H9 (cell line): ENCODE measurements around the gene PRUNE2. TPM values are rescaled to one million over a fixed set of nuclear protein-coding genes. Genes with fewer than 3 reads are reported as not detected.

Experiments
- DNase-seq: peaks from one replicate; pipeline ENCODE4 v3.0.0-alpha.2; 2017
- H2AFZ ChIP-seq: one replicate; pipeline ENCODE4 v1.6.1; 2013; ENCODE audit warnings: mild to moderate bottlenecking, low read length, control low read depth, moderate library complexity
- H2AK5ac ChIP-seq: 2 replicates; pipeline ENCODE4 v1.6.1; 2013; ENCODE audit warnings: low read length, control low read depth, mixed read lengths; ENCODE audit not compliant: insufficient read length
- H2BK120ac ChIP-seq: one replicate; pipeline ENCODE4 v1.6.1; 2013; ENCODE audit warnings: low read depth, mild to moderate bottlenecking, low read length, control low read depth, inconsistent platforms; ENCODE audit not compliant: poor library complexity, severe bottlenecking
- H2BK12ac ChIP-seq: 2 replicates; pipeline ENCODE4 v1.6.1; 2013; ENCODE audit warnings: low read length, control low read depth, mixed read lengths, low read depth; ENCODE audit not compliant: insufficient read length
- H2BK15ac ChIP-seq: 2 replicates; pipeline ENCODE4 v1.6.1; 2013; ENCODE audit warnings: low read depth, low read length, control low read depth
- H2BK20ac ChIP-seq: one replicate; pipeline ENCODE4 v1.6.1; 2013; ENCODE audit warnings: low read depth, mild to moderate bottlenecking, low read length, control low read depth, inconsistent platforms; ENCODE audit not compliant: poor library complexity, severe bottlenecking
- H2BK5ac ChIP-seq: 2 replicates; pipeline ENCODE4 v1.6.1; 2013; ENCODE audit warnings: low read length, control low read depth, mixed read lengths; ENCODE audit not compliant: insufficient read length
- H3K14ac ChIP-seq: 2 replicates; pipeline ENCODE4 v1.6.1; 2013; ENCODE audit warnings: low read length, control low read depth; ENCODE audit not compliant: insufficient read depth
- H3K18ac ChIP-seq: 2 replicates; pipeline ENCODE4 v1.6.1; 2013; ENCODE audit warnings: low read depth, mild to moderate bottlenecking, mixed read lengths, low read length, control low read depth; ENCODE audit not compliant: insufficient read length
- H3K23ac ChIP-seq: 2 replicates; pipeline ENCODE4 v1.6.1; 2013; ENCODE audit warnings: low read length, control low read depth, mixed read lengths, low read depth; ENCODE audit not compliant: insufficient read length
- H3K23me2 ChIP-seq: 2 replicates; pipeline ENCODE4 v1.6.1; 2013; ENCODE audit warnings: low read depth, mild to moderate bottlenecking, mixed read lengths, low read length, control low read depth; ENCODE audit not compliant: insufficient read length, poor library complexity, severe bottlenecking
- H3K27ac ChIP-seq: 2 replicates; pipeline ENCODE4 v1.5.1; 2013; ENCODE audit warnings: low read length, control low read depth, mixed read lengths, low read depth; ENCODE audit not compliant: insufficient read length
- H3K27me3 ChIP-seq: 2 replicates; pipeline ENCODE4 v1.6.1; 2013; ENCODE audit warnings: low read length, control low read depth, inconsistent platforms; ENCODE audit not compliant: insufficient read depth
- H3K4ac ChIP-seq: 2 replicates; pipeline ENCODE4 v1.6.1; 2013; ENCODE audit warnings: low read depth, mild to moderate bottlenecking, control low read depth, inconsistent platforms, low read length, moderate library complexity
- H3K4me1 ChIP-seq: 2 replicates; pipeline ENCODE4 v1.6.1; 2013; ENCODE audit warnings: low read length, control low read depth, inconsistent platforms; ENCODE audit not compliant: insufficient read depth
- H3K4me2 ChIP-seq: 2 replicates; pipeline ENCODE4 v1.6.1; 2013; ENCODE audit warnings: low read length, control low read depth, mixed read lengths; ENCODE audit not compliant: insufficient read length, insufficient read depth
- H3K56ac ChIP-seq: 2 replicates; pipeline ENCODE4 v1.6.1; 2013; ENCODE audit warnings: low read depth, mild to moderate bottlenecking, mixed read lengths, low read length, control low read depth; ENCODE audit not compliant: insufficient read length
- H3K79me1 ChIP-seq: 2 replicates; pipeline ENCODE4 v1.6.1; 2013; ENCODE audit warnings: low read depth, mild to moderate bottlenecking, moderate library complexity, low read length, control low read depth, inconsistent platforms; ENCODE audit not compliant: insufficient read depth, poor library complexity, severe bottlenecking
- H3K79me2 ChIP-seq: 2 replicates; pipeline ENCODE4 v1.6.1; 2013; ENCODE audit warnings: low read length, control low read depth, inconsistent platforms; ENCODE audit not compliant: insufficient read depth
- H3K9ac ChIP-seq: 2 replicates; pipeline ENCODE4 v1.6.1; 2013; ENCODE audit warnings: low read length, control low read depth, mixed read lengths; ENCODE audit not compliant: insufficient read length; ENCODE audit errors: extremely low read depth
- H3K9me3 ChIP-seq: one replicate; pipeline ENCODE4 v1.6.1; 2013; ENCODE audit warnings: low read depth, low read length, inconsistent platforms; ENCODE audit not compliant: control insufficient read depth
- H3T11ph ChIP-seq: one replicate; pipeline ENCODE4 v1.6.1; 2013; ENCODE audit warnings: mild to moderate bottlenecking, low read length, control low read depth, inconsistent platforms
- H4K20me1 ChIP-seq: one replicate; pipeline ENCODE4 v1.6.1; 2013; ENCODE audit not compliant: control insufficient read depth, insufficient read length, insufficient read depth
- H4K5ac ChIP-seq: 2 replicates; pipeline ENCODE4 v1.6.1; 2013; ENCODE audit warnings: low read depth, mild to moderate bottlenecking, mixed read lengths, low read length, control low read depth; ENCODE audit not compliant: insufficient read length
- H4K8ac ChIP-seq: replicated peaks from 2 replicates; pipeline ENCODE4 v1.6.1; 2013; ENCODE audit warnings: low read length, control low read depth, mixed read lengths, low read depth; ENCODE audit not compliant: insufficient read length
- H4K91ac ChIP-seq: 2 replicates; pipeline ENCODE4 v1.6.1; 2013; ENCODE audit warnings: low read depth, mild to moderate bottlenecking, moderate library complexity, mixed read lengths, low read length, control low read depth; ENCODE audit not compliant: insufficient read length
- H3K27ac Mint-ChIP-seq, 3 experiments: 2 replicates in 2 of 3; 3 replicates in 1 of 3; pipeline ENCODE4 v1.8.0; 2020 to 2021; ENCODE audit warnings: mixed read lengths in 3 of 3, mild to moderate bottlenecking in 1 of 3, moderate library complexity in 1 of 3
- H3K27me3 Mint-ChIP-seq: 2 replicates; pipeline ENCODE4 v1.8.0; 2021; ENCODE audit warnings: low read depth, mild to moderate bottlenecking, moderate library complexity, mixed read lengths
- H3K36me3 Mint-ChIP-seq, 3 experiments: 2 replicates in 2 of 3; 3 replicates in 1 of 3; pipeline ENCODE4 v1.8.0; 2020 to 2021; ENCODE audit warnings: low read depth in 3 of 3, mixed read lengths in 3 of 3; ENCODE audit not compliant: insufficient read depth in 1 of 3
- H3K4me1 Mint-ChIP-seq, 2 experiments: 2 replicates each; pipeline ENCODE4 v1.8.0; 2020; ENCODE audit warnings: mixed read lengths in 2 of 2
- H3K4me3 Mint-ChIP-seq, 2 experiments: 2 replicates in 1 of 2; 3 replicates in 1 of 2; pipeline ENCODE4 v1.8.0; 2020 to 2021; ENCODE audit warnings: mild to moderate bottlenecking in 2 of 2, mixed read lengths in 2 of 2, moderate library complexity in 1 of 2
- H3K9me3 Mint-ChIP-seq, 2 experiments: 2 replicates in 1 of 2; 3 replicates in 1 of 2; pipeline ENCODE4 v1.8.0; 2020; ENCODE audit warnings: mild to moderate bottlenecking in 2 of 2, mixed read lengths in 2 of 2, moderate library complexity in 1 of 2
- WGBS: extraction: QIAGEN DNeasy Blood & Tissue Kit; methylation state at CpG from one replicate; pipeline ENCODE4 v1.1.7; 2013; ENCODE audit warnings: missing lambda C conversion rate, low lambda C conversion rate, mixed read lengths; ENCODE audit not compliant: insufficient read length; ENCODE audit errors: extremely low coverage; 5-methylcytosine and 5-hydroxymethylcytosine counted together
- total RNA-seq: library from RNA; stranded (reverse); gene quantifications from 2 replicates; pipeline ENCODE4 v1.2.1, GENCODE V29; 2021
- TF ChIP-seq, protein P1 (sequence below): fragments of 200-600 bp; sonication (generic); conservative IDR thresholded peaks from 3 replicates; pipeline ENCODE4 v1.8.0; 2021; ENCODE audit warnings: antibody characterized with exemption, mild to moderate bottlenecking

The PRUNE2 gene
- total RNA-seq, 1 experiment from 2014 or later: 12.1 TPM

DNA sequence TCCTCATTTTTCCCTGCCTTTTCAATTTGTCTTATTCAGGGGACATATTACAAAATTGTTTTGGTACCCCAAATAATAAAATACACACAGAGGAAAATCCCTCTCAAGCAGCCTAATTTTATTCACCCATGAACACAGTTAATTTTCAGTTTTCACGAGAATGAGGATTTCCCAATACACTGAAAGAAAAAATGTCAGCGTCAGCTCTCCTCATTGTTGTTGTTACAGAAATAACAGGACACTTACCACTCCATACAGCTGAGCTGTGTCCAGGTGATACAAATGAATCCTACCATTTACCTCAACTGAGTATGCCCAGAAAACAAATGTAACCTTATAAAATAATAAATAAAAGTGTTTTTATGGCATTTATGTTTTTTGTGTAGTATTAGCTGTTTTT, 286.3 kb downstream of the PRUNE2 start:
- Histone ChIP-seq H4K20me1 (no peaks in the 10 kb centered on the region), H3K18ac (no peak overlapping the region), H4K8ac (no peak overlapping the region), H4K91ac (no peak overlapping the region), H2AFZ (no peak overlapping the region), H3K14ac (no peak overlapping the region), H3K56ac (no peak overlapping the region), H2BK120ac (no peak overlapping the region), H3K9ac (no peak overlapping the region), H3K4ac (no peak overlapping the region), H3K79me2 (no peaks in the 10 kb centered on the region), H2BK5ac (no peak overlapping the region), H3K23ac (no peak overlapping the region), H3K23me2 (no peaks in the 10 kb centered on the region), H3K4me2 (no peak overlapping the region), H3K27ac (no peak overlapping the region), H3K4me1 (no peaks in the 10 kb centered on the region), H3K27me3 (no peaks in the 10 kb centered on the region), H2BK12ac (no peak overlapping the region), H2BK20ac (no peak overlapping the region), H3K9me3 (no peaks in the 10 kb centered on the region), H3K79me1 (no peaks in the 10 kb centered on the region), H2AK5ac (no peak overlapping the region), H2BK15ac (no peak overlapping the region), H3T11ph (no peak overlapping the region), H4K5ac (no peak overlapping the region)
- no peak overlapping the region for H3K27ac Mint-ChIP-seq
- H3K27me3 Mint-ChIP-seq: no peaks in the 10 kb centered on the region
- H3K9me3 Mint-ChIP-seq: no peaks in the 10 kb centered on the region
- no peak for DNase-seq
- no CpG with 5 or more reads among the region's 2 CpGs for WGBS
- H3K4me1 Mint-ChIP-seq: peaks cover 12 to 16% of the 10 kb centered on the region in 2 experiments
- H3K4me3 Mint-ChIP-seq: no peak overlapping the region
- TF ChIP-seq, protein P1, sequence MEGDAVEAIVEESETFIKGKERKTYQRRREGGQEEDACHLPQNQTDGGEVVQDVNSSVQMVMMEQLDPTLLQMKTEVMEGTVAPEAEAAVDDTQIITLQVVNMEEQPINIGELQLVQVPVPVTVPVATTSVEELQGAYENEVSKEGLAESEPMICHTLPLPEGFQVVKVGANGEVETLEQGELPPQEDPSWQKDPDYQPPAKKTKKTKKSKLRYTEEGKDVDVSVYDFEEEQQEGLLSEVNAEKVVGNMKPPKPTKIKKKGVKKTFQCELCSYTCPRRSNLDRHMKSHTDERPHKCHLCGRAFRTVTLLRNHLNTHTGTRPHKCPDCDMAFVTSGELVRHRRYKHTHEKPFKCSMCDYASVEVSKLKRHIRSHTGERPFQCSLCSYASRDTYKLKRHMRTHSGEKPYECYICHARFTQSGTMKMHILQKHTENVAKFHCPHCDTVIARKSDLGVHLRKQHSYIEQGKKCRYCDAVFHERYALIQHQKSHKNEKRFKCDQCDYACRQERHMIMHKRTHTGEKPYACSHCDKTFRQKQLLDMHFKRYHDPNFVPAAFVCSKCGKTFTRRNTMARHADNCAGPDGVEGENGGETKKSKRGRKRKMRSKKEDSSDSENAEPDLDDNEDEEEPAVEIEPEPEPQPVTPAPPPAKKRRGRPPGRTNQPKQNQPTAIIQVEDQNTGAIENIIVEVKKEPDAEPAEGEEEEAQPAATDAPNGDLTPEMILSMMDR: no peak
- H3K36me3 Mint-ChIP-seq: no peaks in the 10 kb centered on the region
